IMR-90 (cell line): ENCODE measurements around the gene PDS5B. TPM values are rescaled to one million over a fixed set of nuclear protein-coding genes. Genes with fewer than 3 reads are reported as not detected.

Source experiments
- ATAC-seq: fragments of 200-7000 bp; cut with Tn5 transposase; 2 replicates; pipeline ENCODE4 v1.9.1; 2020; ENCODE audit warnings: low read depth, mild to moderate bottlenecking, moderate library complexity
- BruUV-seq: library from RNA; stranded (reverse); fragments of 400-500 nt; replicated peaks from 2 replicates; lab custom pipeline; 2021; lab: Mats Ljungman, UMichigan
- CTCF ChIA-PET: fragments of 300-600 bp; formaldehyde crosslinking; extraction: SDS; loops from one replicate; lab custom pipeline; 2021; ENCODE audit warnings: antibody characterized with exemption; lab: Yijun Ruan, JAX
- POLR2A ChIA-PET: fragments of 300-600 bp; sonication (Branson Sonifier 250); formaldehyde crosslinking; loops from one replicate; lab custom pipeline; 2022; ENCODE audit warnings: antibody characterized with exemption; ENCODE audit not compliant: unreplicated experiment; lab: Charles Lee
- DNase-seq: peaks from one replicate; pipeline ENCODE4 v3.0.0; 2013
- H2AFZ ChIP-seq: replicated peaks from 2 replicates; pipeline ENCODE3; 2013; ENCODE audit warnings: low read length, mild to moderate bottlenecking; ENCODE audit not compliant: poor library complexity
- H2AK5ac ChIP-seq: 2 replicates; pipeline ENCODE4 v1.6.1; 2013; ENCODE audit warnings: low read depth, low read length, inconsistent platforms
- H2AK9ac ChIP-seq: replicated peaks from 2 replicates; pipeline ENCODE3; 2013; ENCODE audit warnings: mild to moderate bottlenecking, low read depth, low read length, moderate library complexity; ENCODE audit not compliant: poor library complexity
- H2BK120ac ChIP-seq: 2 replicates; pipeline ENCODE4 v1.6.1; 2013; ENCODE audit warnings: low read depth, low read length, inconsistent platforms
- H2BK15ac ChIP-seq: 3 replicates; pipeline ENCODE4 v1.6.1; 2013; ENCODE audit warnings: low read depth, low read length, inconsistent platforms
- H2BK20ac ChIP-seq: 2 replicates; pipeline ENCODE4 v1.6.1; 2013; ENCODE audit warnings: low read depth, mild to moderate bottlenecking, inconsistent platforms, low read length, moderate library complexity
- H2BK5ac ChIP-seq: 2 replicates; pipeline ENCODE4 v1.6.1; 2013; ENCODE audit warnings: mild to moderate bottlenecking, low read depth, low read length, inconsistent platforms; ENCODE audit not compliant: poor library complexity, severe bottlenecking
- H3K14ac ChIP-seq: replicated peaks from 2 replicates; pipeline ENCODE4 v1.6.1; 2013; ENCODE audit warnings: low read depth, low read length, inconsistent platforms
- H3K18ac ChIP-seq: 2 replicates; pipeline ENCODE4 v1.6.1; 2013; ENCODE audit warnings: low read depth, low read length, control low read depth
- H3K23ac ChIP-seq: 2 replicates; pipeline ENCODE4 v1.6.1; 2013; ENCODE audit warnings: low read depth, low read length, inconsistent platforms
- H3K27ac ChIP-seq: 2 replicates; pipeline ENCODE4 v1.5.1; 2013; ENCODE audit warnings: mild to moderate bottlenecking, control low read depth, low read length; ENCODE audit not compliant: insufficient read depth
- H3K27me3 ChIP-seq: 2 replicates; pipeline ENCODE4 v1.6.1; 2013; ENCODE audit warnings: low read length; ENCODE audit not compliant: control insufficient read depth, insufficient read depth
- H3K36me3 ChIP-seq: 2 replicates; pipeline ENCODE4 v1.6.1; 2013; ENCODE audit warnings: low read length, mixed read lengths; ENCODE audit not compliant: control insufficient read depth, insufficient read depth
- H3K4ac ChIP-seq: 2 replicates; pipeline ENCODE4 v1.6.1; 2013; ENCODE audit warnings: low read depth, low read length, inconsistent platforms
- H3K4me1 ChIP-seq: 2 replicates; pipeline ENCODE4 v1.6.1; 2013; ENCODE audit warnings: low read length, mixed read lengths; ENCODE audit not compliant: control insufficient read depth, insufficient read depth
- H3K4me2 ChIP-seq: 2 replicates; pipeline ENCODE4 v1.6.1; 2013; ENCODE audit warnings: low read depth, mild to moderate bottlenecking, control low read depth, low read length, moderate library complexity
- H3K4me3 ChIP-seq: 2 replicates; pipeline ENCODE4 v1.5.1; 2013; ENCODE audit warnings: low read depth, mild to moderate bottlenecking, control low read depth, low read length, moderate library complexity; ENCODE audit not compliant: insufficient read depth
- H3K56ac ChIP-seq: 2 replicates; pipeline ENCODE4 v1.6.1; 2013; ENCODE audit warnings: low read length, inconsistent platforms; ENCODE audit not compliant: insufficient read depth; ENCODE audit errors: extremely low read depth
- H3K79me1 ChIP-seq, 2 experiments: 2 replicates each; pipeline ENCODE4 v1.6.1; 2013; ENCODE audit warnings: low read length in 2 of 2, inconsistent platforms in 1 of 2, low read depth in 1 of 2
- H3K9ac ChIP-seq: 2 replicates; pipeline ENCODE4 v1.6.1; 2013; ENCODE audit warnings: low read depth, low read length, control low read depth
- H3K9me1 ChIP-seq: 2 replicates; pipeline ENCODE4 v1.6.1; 2013; ENCODE audit warnings: low read length, inconsistent platforms; ENCODE audit not compliant: insufficient read depth
- H3K9me3 ChIP-seq: 2 replicates; pipeline ENCODE4 v1.6.1; 2013; ENCODE audit warnings: low read length; ENCODE audit not compliant: control insufficient read depth, insufficient read depth
- H4K20me1 ChIP-seq: 2 replicates; pipeline ENCODE4 v1.6.1; 2013; ENCODE audit warnings: low read length, inconsistent platforms; ENCODE audit not compliant: insufficient read depth
- H4K5ac ChIP-seq: 2 replicates; pipeline ENCODE4 v1.6.1; 2013; ENCODE audit warnings: mild to moderate bottlenecking, low read depth, low read length, control low read depth
- H4K8ac ChIP-seq, 2 experiments: 2 replicates each; pipeline ENCODE4 v1.6.1; 2013; ENCODE audit warnings: low read depth in 2 of 2, low read length in 2 of 2, control low read depth in 1 of 2, inconsistent platforms in 1 of 2
- H4K91ac ChIP-seq: 2 replicates; pipeline ENCODE4 v1.6.1; 2013; ENCODE audit warnings: low read depth, low read length, inconsistent platforms; ENCODE audit not compliant: insufficient read depth
- BHLHE40 ChIP-seq: fragments of 150-350 bp; IDR thresholded peaks from 2 replicates; pipeline ENCODE4 v1.6.1; 2016; ENCODE audit warnings: mild to moderate bottlenecking, low read depth, low read length
- WGBS, 2 experiments: methylation state at CpG; one replicate each; pipeline versions ENCODE4 v1.1.5 to v1.1.7; 2013; ENCODE audit warnings: missing lambda C conversion rate in 2 of 2; ENCODE audit not compliant: insufficient read length in 1 of 2; ENCODE audit errors: extremely low coverage in 2 of 2; 5-methylcytosine and 5-hydroxymethylcytosine counted together
- dilution Hi-C: fragments of 300-500 bp; cut with HindIII; formaldehyde crosslinking; loops from one replicate; pipeline ENCODE4 v1.14.3; 2018; ENCODE audit warnings: low sequenced_read_pairs; ENCODE audit not compliant: unreplicated experiment
- in situ Hi-C: fragments of 300-500 bp; cut with MboI; formaldehyde crosslinking; loops from 3 replicates; pipeline ENCODE4 v1.14.3; 2019; ENCODE audit warnings: low sequenced_read_pairs, inconsistent platforms, mixed read lengths
- intact Hi-C: fragments of 100-400 bp; cut with micrococcal nuclease; formaldehyde crosslinking; loops from 2 replicates; pipeline ENCODE4 v1.10.0; 2022
- polyA plus RNA-seq, 3 experiments: library from polyadenylated mRNA; depleted of rRNA; stranded (reverse); fragments of >200 nt; gene quantifications; 2 replicates each; pipeline ENCODE4 v1.2.3, GENCODE V29; 2012; ENCODE audit warnings: low replicate concordance in 1 of 3
- total RNA-seq: library from RNA; depleted of rRNA; stranded (reverse); fragments of >200 nt; gene quantifications from 2 replicates; pipeline ENCODE4 v1.2.3, GENCODE V29; 2012
- TF ChIP-seq, protein P1 (sequence below): fragments of 150-350 bp; IDR thresholded peaks from 2 replicates; pipeline ENCODE4 v1.6.1; 2017; ENCODE audit warnings: mild to moderate bottlenecking, antibody characterized with exemption, low read length, low read depth

PDS5B gene
- total and polyA plus RNA-seq, 2 of the 4 experiments (the other 2 are of a cell fraction): 6.2 to 20.1 TPM

DNA sequence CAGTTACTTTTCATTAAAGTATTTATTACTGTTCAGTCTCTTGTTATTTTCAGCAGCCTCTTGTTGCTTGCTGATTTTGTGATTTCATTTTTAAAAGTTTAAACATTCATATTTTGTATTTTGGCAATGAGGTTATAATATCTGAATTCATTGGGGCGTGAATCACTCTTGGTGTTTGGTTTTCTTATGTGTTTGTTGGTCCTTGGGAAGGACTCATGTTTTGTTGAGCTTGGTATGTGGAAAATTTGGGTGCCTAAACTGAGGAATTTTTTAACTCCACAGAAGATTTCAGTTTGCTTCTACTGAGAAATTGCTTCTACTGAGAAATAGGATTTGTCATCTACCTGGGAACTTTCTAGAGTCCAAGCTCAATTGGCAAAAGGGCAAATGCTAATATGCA is 38.2 kb downstream of the PDS5B start:
- H2AK9ac ChIP-seq: no peak overlapping the region
- CTCF ChIA-PET: interaction anchor here (1.2 kb wide), 1 partner anchor 37 kb away, joined by 3 read pairs; no protein-coding TSS in a partner anchor
- H2BK5ac ChIP-seq: no peak overlapping the region
- H3K14ac ChIP-seq: no peak overlapping the region
- no peak overlapping the region for H4K8ac ChIP-seq
- peaks cover 28% of the 10 kb centered on the region for H4K20me1 ChIP-seq
- H3K9me1 ChIP-seq: peaks cover 3% of the 10 kb centered on the region
- H3K4me2 ChIP-seq: peak overlapping the region; percentile 12; the same call in 1 of the 2 replicates
- H2AFZ ChIP-seq: no peak overlapping the region
- peaks cover 21 to 42% of the 10 kb centered on the region in 2 experiments for H3K79me1 ChIP-seq
- no peak overlapping the region for H2AK5ac ChIP-seq
- in situ Hi-C loops (no loop called here), dilution Hi-C loops (no loop called here), intact Hi-C loops (no loop called here)
- no peak overlapping the region for H3K56ac ChIP-seq
- WGBS, 2 experiments: no CpG with 5 or more reads among the region's 1 CpG
- H3K4me3 ChIP-seq: no peak overlapping the region
- no peak overlapping the region for H2BK20ac ChIP-seq
- no peak overlapping the region for H4K5ac ChIP-seq
- DNase-seq: peak; percentile 12
- ATAC-seq: peak; percentile 75
- no peak overlapping the region for H3K9ac ChIP-seq
- TF ChIP-seq, protein P1, sequence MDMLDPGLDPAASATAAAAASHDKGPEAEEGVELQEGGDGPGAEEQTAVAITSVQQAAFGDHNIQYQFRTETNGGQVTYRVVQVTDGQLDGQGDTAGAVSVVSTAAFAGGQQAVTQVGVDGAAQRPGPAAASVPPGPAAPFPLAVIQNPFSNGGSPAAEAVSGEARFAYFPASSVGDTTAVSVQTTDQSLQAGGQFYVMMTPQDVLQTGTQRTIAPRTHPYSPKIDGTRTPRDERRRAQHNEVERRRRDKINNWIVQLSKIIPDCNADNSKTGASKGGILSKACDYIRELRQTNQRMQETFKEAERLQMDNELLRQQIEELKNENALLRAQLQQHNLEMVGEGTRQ: no peak
- TF ChIP-seq BHLHE40: no peak
- BruUV-seq: no TSS peak
- no peak overlapping the region for H2BK15ac ChIP-seq
- peaks cover 4% of the 10 kb centered on the region; the same call in 1 of the 2 replicates for H3K9me3 ChIP-seq
- no peak overlapping the region for H4K91ac ChIP-seq
- no peak overlapping the region for H2BK120ac ChIP-seq
- no peaks in the 10 kb centered on the region for H3K27me3 ChIP-seq
- no peak overlapping the region for H3K27ac ChIP-seq
- POLR2A ChIA-PET: no interaction called here
- H3K23ac ChIP-seq: no peak overlapping the region
- peaks cover 4% of the 10 kb centered on the region for H3K4me1 ChIP-seq
- no peak overlapping the region for H3K4ac ChIP-seq
- H3K36me3 ChIP-seq: no peaks in the 10 kb centered on the region
- H3K18ac ChIP-seq: no peak overlapping the region
